KMS-11 (cell line): ENCODE measurements around the gene SYT15.
"Not testable (repeated sequence)": the region's sequence is repeated elsewhere in the genome, so short reads cannot be mapped to it uniquely, and the experiment has no call there.

Source experiments
- H2AFZ ChIP-seq: fragments of 200-600 bp; sonication (generic); 2 replicates; pipeline ENCODE4 v1.6.1; 2016; ENCODE audit warnings: antibody characterized with exemption, mixed run types, low read depth
- H3K27ac ChIP-seq: fragments of 200-600 bp; sonication (generic); 2 replicates; pipeline ENCODE4 v1.6.1; 2016; ENCODE audit warnings: mild to moderate bottlenecking, mixed run types
- H3K27me3 ChIP-seq: fragments of 200-600 bp; sonication (generic); 2 replicates; pipeline ENCODE4 v1.6.1; 2017; ENCODE audit warnings: mild to moderate bottlenecking, low read depth, mixed run types, moderate library complexity; ENCODE audit not compliant: insufficient read depth
- H3K36me3 ChIP-seq: fragments of 200-600 bp; sonication (generic); 2 replicates; pipeline ENCODE4 v1.6.1; 2017; ENCODE audit warnings: mild to moderate bottlenecking, mixed run types; ENCODE audit not compliant: insufficient read depth
- H3K4me1 ChIP-seq: fragments of 200-600 bp; sonication (generic); 2 replicates; pipeline ENCODE4 v1.6.1; 2016; ENCODE audit warnings: mild to moderate bottlenecking, low read depth, mixed run types; ENCODE audit not compliant: poor library complexity, severe bottlenecking
- H3K4me2 ChIP-seq: fragments of 200-600 bp; sonication (generic); 2 replicates; pipeline ENCODE4 v1.7.0; 2016; ENCODE audit warnings: mild to moderate bottlenecking, mixed run types
- H3K4me3 ChIP-seq: fragments of 200-600 bp; sonication (generic); IDR thresholded peaks from 2 replicates; pipeline ENCODE4 v1.6.1; 2017; ENCODE audit warnings: low read depth, low read length, mixed read lengths; ENCODE audit not compliant: insufficient read depth
- H3K79me2 ChIP-seq: fragments of 200-600 bp; sonication (generic); 2 replicates; pipeline ENCODE4 v1.6.1; 2016; ENCODE audit warnings: low read depth, mixed run types; ENCODE audit not compliant: insufficient read depth
- H3K9ac ChIP-seq: fragments of 200-600 bp; sonication (generic); 2 replicates; pipeline ENCODE4 v1.6.1; 2016; ENCODE audit warnings: mild to moderate bottlenecking, mixed run types
- H4K20me1 ChIP-seq: fragments of 200-600 bp; sonication (generic); 2 replicates; pipeline ENCODE4 v1.6.1; 2016; ENCODE audit warnings: mild to moderate bottlenecking, mixed run types; ENCODE audit not compliant: insufficient read depth

The SYT15 gene

GRCh38 chr10:46577624-46578473, 1.1 kb upstream of the SYT15 start:
- H3K9ac ChIP-seq, H2AFZ ChIP-seq, H3K4me2 ChIP-seq, H3K27ac ChIP-seq, H3K36me3 ChIP-seq, H4K20me1 ChIP-seq, H3K79me2 ChIP-seq, H3K4me1 ChIP-seq, H3K4me3 ChIP-seq, H3K27me3 ChIP-seq: not testable (repeated sequence)

- H3K27me3 ChIP-seq, H3K4me1 ChIP-seq, H3K79me2 ChIP-seq, H3K27ac ChIP-seq, H3K9ac ChIP-seq, H3K4me3 ChIP-seq, H3K4me2 ChIP-seq, H2AFZ ChIP-seq, H4K20me1 ChIP-seq, H3K36me3 ChIP-seq: not testable (repeated sequence)
Observed at GRCh38 chr10:46579378-46579777, 450 bp downstream of the SYT15 start.

GRCh38 chr10:46581997-46582396, 3.1 kb downstream of the SYT15 start:
- H3K9ac ChIP-seq, H3K27me3 ChIP-seq, H2AFZ ChIP-seq, H3K36me3 ChIP-seq, H3K4me3 ChIP-seq, H3K4me2 ChIP-seq, H3K27ac ChIP-seq, H4K20me1 ChIP-seq, H3K79me2 ChIP-seq, H3K4me1 ChIP-seq: not testable (repeated sequence)

- H3K4me3 ChIP-seq, H3K4me2 ChIP-seq, H3K27ac ChIP-seq, H3K27me3 ChIP-seq, H3K79me2 ChIP-seq, H3K4me1 ChIP-seq, H3K9ac ChIP-seq, H2AFZ ChIP-seq, H4K20me1 ChIP-seq, H3K36me3 ChIP-seq: not testable (repeated sequence)
Observed at GRCh38 chr10:46582568-46582967, 3.6 kb downstream of the SYT15 start.

GRCh38 chr10:46584196-46584595, 5.3 kb downstream of the SYT15 start:
- not testable (repeated sequence) for H2AFZ ChIP-seq, H3K9ac ChIP-seq, H4K20me1 ChIP-seq, H3K4me3 ChIP-seq, H3K4me2 ChIP-seq, H3K27me3 ChIP-seq, H3K36me3 ChIP-seq, H3K27ac ChIP-seq, H3K4me1 ChIP-seq, H3K79me2 ChIP-seq

- H2AFZ ChIP-seq, H3K4me3 ChIP-seq, H3K36me3 ChIP-seq, H3K27ac ChIP-seq, H3K79me2 ChIP-seq, H3K4me2 ChIP-seq, H3K27me3 ChIP-seq, H3K9ac ChIP-seq, H3K4me1 ChIP-seq, H4K20me1 ChIP-seq: not testable (repeated sequence)
Observed at GRCh38 chr10:46585246-46585645, 6.3 kb downstream of the SYT15 start.

GRCh38 chr10:46587546-46587945, 8.6 kb downstream of the SYT15 start:
- H4K20me1 ChIP-seq, H2AFZ ChIP-seq, H3K79me2 ChIP-seq, H3K9ac ChIP-seq, H3K27me3 ChIP-seq, H3K27ac ChIP-seq, H3K4me2 ChIP-seq, H3K4me3 ChIP-seq, H3K4me1 ChIP-seq, H3K36me3 ChIP-seq: not testable (repeated sequence)

GRCh38 chr10:46588221-46588620, 9.3 kb downstream of the SYT15 start:
- not testable (repeated sequence) for H3K4me1 ChIP-seq, H3K9ac ChIP-seq, H3K27me3 ChIP-seq, H4K20me1 ChIP-seq, H3K4me2 ChIP-seq, H3K4me3 ChIP-seq, H3K27ac ChIP-seq, H3K79me2 ChIP-seq, H2AFZ ChIP-seq, H3K36me3 ChIP-seq

- not testable (repeated sequence) for H3K4me2 ChIP-seq, H3K9ac ChIP-seq, H3K27me3 ChIP-seq, H4K20me1 ChIP-seq, H3K27ac ChIP-seq, H3K36me3 ChIP-seq, H3K4me1 ChIP-seq, H2AFZ ChIP-seq, H3K4me3 ChIP-seq, H3K79me2 ChIP-seq
Observed at GRCh38 chr10:46589589-46589988, 10.7 kb downstream of the SYT15 start.

GRCh38 chr10:46591053-46591452, 12.1 kb downstream of the SYT15 start:
- H3K36me3 ChIP-seq, H3K4me3 ChIP-seq, H3K79me2 ChIP-seq, H3K4me2 ChIP-seq, H3K9ac ChIP-seq, H3K27me3 ChIP-seq, H2AFZ ChIP-seq, H3K4me1 ChIP-seq, H3K27ac ChIP-seq, H4K20me1 ChIP-seq: not testable (repeated sequence)
